Measurements from ENCODE around the gene KRTCAP2.
A peak's percentile ranks its signal among the peaks of the same experiment; 100 is the strongest.
"Not testable (repeated sequence)": the region's sequence is repeated elsewhere in the genome, so short reads cannot be mapped to it uniquely, and the experiment has no call there.

The KRTCAP2 gene

DNA sequence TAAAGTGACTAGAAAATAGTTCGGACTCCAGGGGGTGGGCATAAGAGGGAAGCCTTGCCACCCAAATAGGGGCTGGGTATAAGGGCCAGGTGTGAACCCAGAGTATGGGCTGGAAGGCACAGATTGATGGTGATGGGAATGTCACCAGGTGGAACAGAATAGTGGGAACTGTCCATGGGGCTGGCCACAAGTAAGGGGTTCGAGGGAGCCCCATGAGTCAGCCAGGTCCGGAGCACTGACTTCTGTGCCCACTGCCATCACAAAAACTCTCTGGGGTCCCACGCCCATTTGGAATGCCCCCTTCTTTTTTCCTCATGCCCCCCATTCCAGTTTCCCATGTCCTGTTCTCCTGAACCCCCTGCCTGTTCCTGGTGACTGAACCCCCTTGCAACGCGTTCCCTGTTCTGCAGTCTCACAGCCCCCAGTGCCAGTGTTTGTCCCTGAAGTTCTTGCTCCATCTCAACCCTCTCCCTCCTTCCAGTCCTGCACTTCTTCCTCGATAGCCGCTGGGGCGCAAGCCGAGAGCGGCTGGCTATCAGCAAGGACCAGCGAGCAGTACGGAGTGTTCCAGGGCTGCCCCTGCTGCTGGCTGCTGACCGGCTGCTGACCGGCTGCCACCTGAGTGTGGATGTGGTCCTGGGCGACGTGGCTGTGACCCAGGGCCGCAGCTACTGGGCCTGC, 8.4 kb upstream of the KRTCAP2 start:
- DNase-seq: no peak

DNA sequence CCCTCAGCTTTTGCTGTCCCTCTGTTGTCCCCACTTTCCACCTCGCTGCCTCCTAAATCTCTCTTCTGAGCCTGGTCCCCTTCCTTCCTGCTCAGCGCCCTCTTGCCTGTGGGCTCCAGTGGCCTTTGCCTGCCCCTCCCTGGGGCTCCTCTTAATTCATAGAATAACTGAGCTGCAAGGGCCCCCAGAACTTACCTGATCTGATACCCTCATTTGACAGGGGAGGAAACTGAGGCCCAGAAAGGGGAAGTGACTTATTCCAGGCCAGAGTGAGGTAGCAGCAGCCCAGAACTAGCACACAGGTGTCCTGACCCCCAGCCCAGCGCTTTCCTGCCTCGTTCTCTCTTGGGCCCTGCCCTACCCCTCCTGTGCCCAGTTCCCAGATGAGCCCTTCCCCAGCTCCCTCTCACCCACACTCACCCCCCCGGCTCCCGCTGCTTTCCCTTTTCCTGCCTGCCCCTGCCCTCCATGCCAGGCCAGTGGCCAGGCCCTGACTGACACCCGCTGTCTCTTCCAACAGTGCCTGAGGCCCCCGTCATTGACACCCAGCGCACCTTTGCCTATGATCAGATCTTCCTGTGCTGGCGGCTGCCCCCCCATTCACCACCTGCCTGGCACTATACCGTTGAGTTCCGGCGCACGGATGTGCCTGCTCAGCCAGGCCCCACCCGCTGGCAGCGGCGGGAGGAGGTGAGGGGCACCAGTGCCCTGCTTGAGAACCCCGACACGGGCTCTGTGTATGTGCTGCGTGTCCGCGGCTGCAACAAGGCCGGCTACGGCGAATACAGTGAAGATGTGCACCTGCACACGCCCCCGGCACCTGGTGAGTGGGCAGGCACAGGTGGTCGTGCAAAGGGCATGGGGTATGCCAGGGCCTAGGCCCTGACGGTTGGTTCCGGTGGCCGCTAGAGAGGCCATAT, 6.3 kb upstream of the KRTCAP2 start:
- no peak for DNase-seq

DNA sequence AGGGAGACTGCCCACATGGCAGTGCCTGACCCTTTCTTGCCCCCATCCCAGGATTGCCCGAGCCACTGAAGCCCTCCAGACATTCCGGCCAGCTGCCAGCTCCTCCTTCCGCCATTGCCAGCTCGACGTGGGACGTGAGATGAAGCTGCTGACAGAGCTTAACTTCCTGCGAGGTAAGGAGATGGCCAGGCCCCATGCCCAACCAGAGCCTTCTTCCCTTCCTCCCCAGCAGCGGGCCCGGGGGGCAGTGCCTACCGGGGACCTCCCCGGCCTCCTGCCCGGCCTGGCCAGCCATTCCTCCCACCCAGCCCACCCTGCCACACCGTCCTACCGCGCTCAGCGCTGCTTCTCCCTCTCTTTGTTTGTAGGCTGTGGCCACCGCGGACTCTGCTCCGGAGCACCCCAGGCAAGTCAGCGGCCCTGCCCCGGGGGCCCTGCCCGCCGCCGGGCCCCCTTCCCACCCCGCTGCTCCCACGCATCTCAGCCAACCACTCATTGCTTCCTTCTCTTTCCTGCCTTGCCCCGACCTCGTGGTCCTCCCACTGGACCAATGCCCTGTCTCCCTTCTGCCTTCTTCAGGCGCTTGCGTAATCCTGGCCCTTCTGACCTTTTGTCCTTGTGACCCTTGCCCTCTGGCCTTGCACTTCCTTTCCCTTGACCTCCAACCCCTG, 5.5 kb upstream of the KRTCAP2 start:
- no peak for DNase-seq

- no peak for DNase-seq
These were observed 4.8 kb upstream of the KRTCAP2 start for GRCh38 chr1:155177918-155178281.

DNA sequence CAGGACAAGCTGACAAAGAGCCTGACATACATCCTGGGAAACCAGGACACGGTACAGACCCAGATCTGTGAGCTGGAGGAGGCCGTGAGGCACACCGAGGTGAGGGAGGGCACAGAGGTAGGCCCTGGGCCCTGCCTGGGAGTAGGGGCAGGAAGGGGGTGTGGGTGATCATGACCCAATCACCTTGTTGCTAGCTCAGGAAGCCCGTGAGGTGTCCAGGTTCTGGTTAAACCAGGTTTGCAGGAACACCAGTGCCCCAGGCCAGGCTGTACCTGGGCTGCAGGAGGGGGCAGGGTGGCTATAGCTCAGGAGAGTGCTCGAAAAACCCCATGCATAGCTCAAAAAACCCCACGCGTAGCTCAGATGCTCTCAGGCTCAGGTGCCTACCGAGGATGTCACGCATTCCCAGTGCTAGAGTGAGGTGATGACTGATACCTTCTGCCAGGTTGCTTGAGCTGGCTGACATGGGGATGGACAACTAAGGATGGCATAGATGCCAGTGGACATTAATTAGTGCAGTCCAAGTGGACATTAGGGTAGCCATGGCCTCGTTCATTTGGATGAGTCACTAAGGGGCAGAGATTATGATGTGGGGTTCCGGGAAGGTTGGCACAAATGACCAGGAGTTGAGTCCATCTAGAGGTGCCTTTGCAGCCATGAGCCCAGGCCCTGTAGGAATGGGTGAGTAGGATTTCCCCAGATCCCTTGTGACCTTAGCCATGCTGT, 4.3 kb upstream of the KRTCAP2 start:
- DNase-seq: no peak

DNA sequence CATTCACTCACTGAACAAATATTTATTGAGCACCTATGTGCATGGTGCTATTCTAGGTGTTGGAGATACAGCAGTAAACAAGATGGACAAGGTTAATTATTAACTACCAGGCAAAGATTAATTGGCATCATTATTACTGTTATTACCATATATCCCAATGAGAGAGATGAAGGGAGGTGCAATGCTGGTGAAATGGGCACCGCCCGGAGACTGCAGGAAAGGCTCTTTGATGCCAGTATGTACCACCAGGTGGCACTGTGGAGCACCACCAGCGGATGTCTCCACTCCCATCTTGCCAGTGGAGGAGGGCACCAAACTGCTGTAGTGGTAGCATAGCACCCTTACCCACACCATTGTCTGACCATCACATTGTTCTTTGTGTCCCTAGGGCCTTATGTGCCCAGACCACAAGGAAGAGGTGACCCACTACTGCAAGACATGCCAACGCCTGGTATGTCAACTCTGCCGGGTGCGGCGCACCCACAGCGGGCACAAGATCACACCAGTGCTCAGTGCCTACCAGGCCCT, 3.5 kb upstream of the KRTCAP2 start:
- peak; percentile 70 for DNase-seq

- peak; percentile 14 for DNase-seq
These were observed 2.8 kb upstream of the KRTCAP2 start for GRCh38 chr1:155175927-155176371.

- DNase-seq: no peak
These were observed 2.3 kb upstream of the KRTCAP2 start for GRCh38 chr1:155175281-155175926.

DNA sequence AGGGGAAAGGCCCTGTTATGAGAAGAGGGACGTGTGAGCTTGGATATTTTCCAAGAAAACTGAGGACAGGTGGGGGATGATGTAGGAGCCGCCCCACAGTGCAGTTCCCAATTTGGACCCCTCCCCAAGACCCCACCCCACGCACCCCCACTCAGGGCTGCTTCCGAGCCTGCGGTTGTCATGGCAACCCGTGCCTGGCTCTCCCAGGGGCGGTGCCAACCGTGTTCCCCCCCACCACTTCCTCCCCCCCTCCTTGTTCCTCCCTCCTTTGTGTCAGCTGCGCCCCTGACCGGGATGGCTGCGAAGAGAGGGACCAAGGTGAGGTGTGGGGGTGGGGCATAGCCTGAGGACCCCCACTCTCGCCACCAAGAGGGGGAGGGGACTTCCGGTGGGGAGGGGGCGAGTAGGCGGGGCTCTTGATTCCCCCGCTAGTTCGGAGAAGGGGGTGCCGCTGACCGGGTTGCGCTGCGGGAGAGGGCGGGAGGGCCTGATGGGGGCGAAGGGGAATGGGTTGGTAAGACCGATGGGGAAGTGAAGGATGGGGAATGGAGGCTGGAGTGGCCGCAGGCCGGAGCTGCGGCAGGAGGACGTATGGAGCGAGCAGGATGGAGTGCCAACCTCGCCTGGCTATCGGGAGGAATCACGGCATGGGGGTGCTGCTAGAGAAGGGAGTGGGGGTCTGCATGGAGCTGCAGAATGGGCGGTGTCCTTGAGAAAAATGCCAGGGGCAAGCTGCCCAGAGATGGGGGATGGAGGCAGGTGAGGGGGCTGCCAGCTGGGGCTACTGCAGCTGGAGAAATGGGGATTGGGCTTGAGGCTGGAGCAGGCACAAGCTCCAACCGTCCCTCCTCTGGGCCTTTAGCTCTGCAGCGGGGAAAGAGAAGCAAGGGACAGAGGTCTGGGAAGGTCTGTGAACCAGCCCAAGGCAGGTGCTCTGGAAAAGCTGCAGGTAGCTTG, 1.5 kb upstream of the KRTCAP2 start:
- peak; percentile 76 for DNase-seq

DNA sequence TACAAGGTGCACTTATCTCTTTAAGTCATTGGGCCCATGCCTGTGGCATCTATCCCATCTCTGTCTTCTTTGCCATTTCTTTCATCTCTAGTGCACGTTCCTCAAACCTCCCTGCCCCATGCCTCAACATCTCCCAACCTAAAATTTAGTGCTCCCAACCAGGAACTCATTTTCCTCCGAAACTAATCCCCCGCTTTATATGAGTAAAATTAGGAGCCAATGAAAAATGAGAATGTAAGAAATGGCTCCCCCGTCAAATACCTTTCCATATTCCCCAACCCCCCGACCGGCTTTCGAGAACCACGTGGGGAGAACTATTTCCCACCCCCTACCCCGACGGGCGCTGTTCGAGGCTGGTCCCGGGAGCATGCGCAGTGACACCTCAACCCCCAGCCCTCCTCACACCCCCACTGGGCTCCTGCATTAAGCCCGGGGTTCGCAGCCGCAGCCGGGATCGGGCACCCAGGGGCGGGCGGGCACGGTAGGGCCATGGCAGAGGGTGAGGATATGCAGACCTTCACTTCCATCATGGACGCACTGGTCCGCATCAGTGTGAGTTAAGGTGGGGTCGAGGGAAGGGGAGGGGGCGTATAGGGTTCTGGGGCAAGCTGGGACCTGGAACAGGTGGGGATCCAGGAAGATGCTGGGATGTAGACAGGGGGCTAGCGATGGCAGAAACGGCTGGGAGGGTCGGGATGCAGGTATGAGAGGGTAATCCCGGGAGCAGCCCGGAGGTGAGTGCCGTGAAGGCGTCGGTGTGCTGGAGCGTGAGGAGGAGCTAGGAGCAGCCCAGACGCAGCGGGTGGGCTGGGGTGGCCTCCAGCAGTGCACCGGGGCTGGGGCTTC, 597 bp upstream of the KRTCAP2 start, which contains the start of gene TRIM46:
TRIM46 (plus strand) TSS at position 372 of the 846 bp plus-strand sequence; CDS start at position 490, 118 bp downstream.
- peak; percentile 65 for DNase-seq

DNA sequence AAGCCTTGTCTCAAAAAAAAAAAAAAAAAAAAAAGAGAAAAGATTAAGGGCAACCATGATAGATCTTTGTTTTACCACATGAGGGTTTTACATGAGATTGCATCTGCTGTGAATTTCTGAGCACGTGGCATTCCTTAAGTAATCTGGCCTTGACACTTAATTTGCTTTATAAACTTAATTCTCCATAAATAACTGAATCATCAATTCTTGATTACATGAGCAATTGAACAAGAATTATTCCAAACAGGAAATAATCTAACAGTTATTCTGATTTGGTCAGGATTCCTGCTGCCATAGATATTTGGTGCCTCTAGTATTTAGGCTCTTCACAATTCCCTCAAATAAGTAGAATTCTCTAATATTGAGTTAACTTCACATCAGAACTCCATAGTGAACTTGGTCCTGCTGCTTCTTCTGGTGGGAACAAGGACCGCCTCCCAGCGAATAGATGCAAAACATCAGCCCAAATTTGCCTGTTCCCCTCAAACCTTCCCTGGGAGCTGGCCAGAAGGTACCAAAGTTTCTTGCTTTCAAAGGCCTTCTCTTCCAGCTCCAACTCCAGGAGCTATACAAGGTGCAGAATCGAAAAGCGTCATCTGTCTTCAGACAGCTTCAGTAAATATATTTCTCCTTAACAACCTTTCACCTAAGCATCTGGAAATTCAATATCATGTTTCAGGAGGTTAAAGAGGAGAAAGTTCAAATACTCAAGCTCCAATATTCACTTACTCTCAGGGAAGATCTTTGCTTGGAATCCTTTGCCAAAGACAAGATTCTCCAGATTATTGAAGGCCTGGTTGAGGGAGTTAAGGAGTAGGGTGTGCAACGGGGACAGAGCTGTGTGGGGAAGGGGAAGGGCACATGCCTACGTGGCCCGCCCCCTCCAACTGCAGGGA, 1.0 kb downstream of the KRTCAP2 start:
- DNase-seq: no peak

GRCh38 chr1:155170806-155171205, 2.3 kb downstream of the KRTCAP2 start:
- DNase-seq: no peak

- no peak for DNase-seq
These were observed 2.9 kb downstream of the KRTCAP2 start for GRCh38 chr1:155170101-155170785.

DNA sequence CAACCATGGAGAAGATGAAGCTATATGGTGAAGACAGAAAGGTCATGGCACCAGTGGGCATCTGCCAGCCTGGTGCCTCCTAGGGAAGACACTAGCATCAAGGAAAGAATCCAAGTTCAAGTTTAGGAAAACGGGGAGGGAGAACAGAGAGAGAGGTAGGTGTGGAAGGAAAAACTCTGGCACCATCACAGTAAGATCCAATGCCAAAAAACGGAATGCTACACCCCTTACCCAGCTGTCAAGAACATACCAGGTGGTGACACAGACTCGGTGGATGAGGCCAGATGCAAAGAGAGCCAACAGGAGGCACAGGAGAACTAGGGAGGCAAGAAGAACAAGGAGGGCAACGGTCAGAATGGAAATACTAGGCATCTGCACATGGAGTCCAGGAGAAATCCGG, 3.6 kb downstream of the KRTCAP2 start:
- DNase-seq: no peak

GRCh38 chr1:155168456-155169210, 4.5 kb downstream of the KRTCAP2 start:
- no peak for DNase-seq

GRCh38 chr1:155168105-155168445, 5.0 kb downstream of the KRTCAP2 start:
- not testable (repeated sequence) for DNase-seq

All from NCI-H1436 (cell line).